T47D (cell line): ENCODE measurements around the gene CENPT.

Experiments used
- DNase-seq, 2 experiments: peaks; one replicate each; pipeline versions ENCODE4 v3.0.0 to v3.0.0-alpha.2; 2011 to 2012; ENCODE audit warnings: low read depth in 1 of 2, low spot score in 1 of 2
- JUND ChIP-seq: IDR thresholded peaks from 2 replicates; pipeline ENCODE4 v1.6.1; 2012; ENCODE audit warnings: low read depth
- in situ Hi-C: cut with HindIII; loops from 2 replicates; pipeline ENCODE4 v1.10.0; 2016; ENCODE audit warnings: low sequenced_read_pairs, low pct_unique_long_range_greater_than_20kb

Gene CENPT

GRCh38 chr16:67847064-67847861, at the start of gene CENPT:
Gene CENPT (minus strand): TSS chr16:67847693. CDS start chr16:67833859, 13,834 bp downstream.
- TF ChIP-seq JUND = no peak
- peak; percentile 54 to 58 for DNase-seq
- in situ Hi-C loops = no loop called here

DNA sequence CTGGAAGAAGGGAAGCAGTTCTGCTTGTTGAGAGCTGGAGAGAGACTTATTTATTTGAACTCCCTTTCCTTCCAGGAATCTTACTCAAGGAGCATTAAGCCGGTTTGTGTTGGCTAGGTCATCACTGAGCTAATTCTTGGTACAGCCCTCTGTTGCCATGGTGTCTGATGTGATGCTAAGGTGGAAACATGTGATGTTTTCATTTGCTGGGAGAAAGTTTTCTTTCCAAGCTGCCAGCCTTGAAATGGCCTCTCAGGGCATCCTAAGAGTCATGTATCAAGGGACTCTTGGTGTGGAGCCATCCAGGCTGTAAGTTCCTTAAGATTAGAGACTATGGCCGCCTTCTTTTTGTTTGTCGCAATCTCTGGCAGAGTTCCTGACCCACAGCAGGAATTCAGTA, 49.7 kb upstream of the CENPT start:
- no peak for DNase-seq
- TF ChIP-seq JUND = no peak

DNA sequence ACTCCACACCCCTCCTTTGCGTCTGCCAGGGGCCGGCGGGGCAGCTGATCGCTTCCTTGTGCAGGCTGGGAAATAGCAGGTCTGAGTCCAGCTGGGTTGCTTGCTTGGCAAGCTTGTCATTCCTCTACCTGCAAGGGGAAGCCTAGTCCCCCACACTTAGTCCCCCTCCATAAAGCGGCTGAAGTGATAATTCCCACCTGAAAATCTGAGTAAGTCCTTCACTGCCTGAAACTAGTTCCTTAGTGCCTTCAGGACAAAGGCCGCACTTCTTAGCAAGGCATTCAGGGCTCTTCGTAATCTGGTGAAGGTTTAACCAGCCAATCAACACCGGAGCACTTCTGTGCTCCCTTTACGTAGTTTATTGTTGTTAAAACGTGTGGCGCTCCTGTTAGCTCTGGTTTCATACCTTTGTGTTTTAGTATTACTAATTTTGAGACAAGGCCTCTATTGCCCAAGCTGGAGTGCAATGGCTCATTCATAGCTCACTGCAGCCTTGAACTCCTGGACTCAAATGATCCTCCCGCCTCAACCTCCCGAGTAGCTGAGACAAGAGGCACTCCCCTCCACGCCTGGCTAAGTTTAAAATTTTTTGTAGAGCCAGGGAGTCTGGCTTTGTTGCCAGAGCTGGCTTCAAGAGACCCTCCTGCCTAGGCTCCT, 46.4 kb upstream of the CENPT start:
- no peak for TF ChIP-seq JUND
- in situ Hi-C loops = no loop called here
- DNase-seq = no peak

More for the DNA sequence above, 49.7 kb upstream of the CENPT start:
- in situ Hi-C loops = no loop called here

DNA sequence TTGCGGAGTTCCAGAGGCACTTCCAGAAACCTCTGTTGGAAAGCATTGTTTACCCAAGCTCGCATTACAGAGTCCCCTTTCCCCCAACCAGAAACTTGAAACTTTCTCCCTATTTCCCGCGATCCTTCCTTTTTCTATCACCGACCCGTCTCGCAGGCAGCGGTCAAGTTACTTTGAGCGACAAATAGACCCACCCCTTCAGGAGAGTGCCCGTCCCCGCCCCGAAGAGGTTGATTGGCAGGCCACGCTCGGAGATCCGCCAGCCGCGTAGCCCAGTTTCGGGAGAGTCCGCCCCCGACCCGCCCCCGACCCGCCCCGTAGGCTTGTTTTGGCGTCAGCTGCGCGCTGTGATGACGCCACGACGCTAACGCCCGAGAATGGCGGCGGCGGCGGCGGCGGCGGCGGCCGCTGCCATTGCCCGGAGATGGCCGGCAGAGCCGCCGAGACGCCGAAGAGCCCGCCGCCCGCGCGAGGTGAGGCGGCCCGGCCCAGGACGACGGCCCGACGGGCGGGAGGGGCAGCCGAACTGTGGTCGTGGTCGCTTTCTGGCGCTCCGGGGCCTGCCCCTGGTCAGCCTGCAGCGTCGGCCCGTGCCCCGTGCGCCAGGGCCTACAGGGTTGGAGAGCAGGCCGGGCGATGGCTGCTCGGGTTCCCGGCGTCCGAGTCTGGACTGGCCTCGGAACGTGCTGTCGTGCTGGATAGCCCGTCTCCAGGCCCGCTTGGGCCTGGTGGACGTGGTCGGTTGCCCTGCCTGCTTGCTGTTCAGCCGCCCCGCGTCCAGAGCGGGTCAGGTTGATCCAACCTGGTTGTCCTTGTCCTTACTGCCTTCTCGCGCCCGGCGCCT, 45.6 kb upstream of the CENPT start, which contains the start of gene PSKH1:
PSKH1 (plus strand) TSS at position 356 of the 844 bp plus-strand sequence. CDS start 15,496 bp downstream, outside the sequence.
- no peak for TF ChIP-seq JUND
- in situ Hi-C loops = no loop called here
- peak; percentile 97 to 99 for DNase-seq

- DNase-seq = no peak
- no peak for TF ChIP-seq JUND
- in situ Hi-C loops = no loop called here
Observed at GRCh38 chr16:67892375-67892774, 44.9 kb upstream of the CENPT start.

DNA sequence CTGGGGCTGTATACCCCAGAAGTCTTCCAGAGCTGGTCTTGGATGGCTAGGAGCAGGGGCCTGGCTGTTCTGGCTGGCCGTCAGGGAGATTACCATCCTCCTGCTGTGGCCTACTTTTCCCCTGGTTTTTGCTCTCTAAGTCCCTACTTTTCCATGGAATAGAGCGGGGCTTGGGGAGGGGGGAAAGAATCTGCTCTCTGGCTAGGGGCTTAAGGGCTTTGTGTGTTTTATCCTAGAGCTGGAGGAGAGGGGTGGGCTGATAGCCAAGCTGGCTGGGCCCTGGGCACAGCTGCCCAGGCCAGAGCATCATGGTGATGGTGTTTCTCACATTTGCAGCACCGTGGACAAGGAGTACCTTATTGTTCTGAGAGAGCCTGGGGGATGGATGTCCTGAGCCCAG, 40.8 kb upstream of the CENPT start:
- no peak for TF ChIP-seq JUND
- no peak for DNase-seq
- in situ Hi-C loops = no loop called here

GRCh38 chr16:67886387-67886786, 38.9 kb upstream of the CENPT start:
- in situ Hi-C loops = no loop called here
- TF ChIP-seq JUND = no peak

DNA sequence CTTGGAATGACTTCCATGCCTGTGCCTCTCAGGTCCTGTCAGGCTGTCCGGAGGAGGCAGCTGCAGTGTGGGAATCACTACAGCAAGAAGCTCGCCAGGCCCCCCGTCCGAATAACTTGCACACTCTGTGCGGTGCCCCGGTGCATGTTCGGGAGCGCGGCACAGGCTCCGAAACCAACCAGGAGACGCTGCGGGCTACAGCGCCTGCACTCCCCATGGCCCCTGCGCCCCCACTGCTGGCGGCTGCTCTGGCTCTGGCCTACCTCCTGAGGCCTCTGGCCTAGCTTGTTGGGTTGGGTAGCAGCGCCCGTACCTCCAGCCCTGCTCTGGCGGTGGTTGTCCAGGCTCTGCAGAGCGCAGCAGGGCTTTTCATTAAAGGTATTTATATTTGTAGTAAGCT, 38.5 kb upstream of the CENPT start:
- TF ChIP-seq JUND = no peak
- no peak for DNase-seq
- in situ Hi-C loops = no loop called here

More at GRCh38 chr16:67886387-67886786, 38.9 kb upstream of the CENPT start:
- DNase-seq = no peak

- in situ Hi-C loops = no loop called here
- DNase-seq = no peak
- TF ChIP-seq JUND = no peak
Observed at GRCh38 chr16:67885545-67885944, 38.1 kb upstream of the CENPT start.

DNA sequence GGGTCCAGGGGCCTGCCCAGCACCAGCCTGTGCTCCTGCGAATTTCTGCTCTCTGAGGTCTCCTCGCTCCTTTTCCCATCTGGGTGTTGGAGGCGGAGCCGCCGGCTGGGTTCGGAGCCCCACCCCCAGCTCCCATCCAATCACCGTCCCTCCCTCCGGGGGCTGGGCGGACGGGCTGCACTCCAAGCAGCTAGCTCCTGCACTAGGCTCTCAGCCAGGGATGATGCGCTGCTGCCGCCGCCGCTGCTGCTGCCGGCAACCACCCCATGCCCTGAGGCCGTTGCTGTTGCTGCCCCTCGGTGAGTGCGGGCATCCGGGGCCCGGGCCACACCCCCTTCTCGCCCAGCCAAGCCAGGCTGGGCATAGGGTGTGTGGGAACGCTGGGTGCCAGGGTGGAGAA, 37.2 kb upstream of the CENPT start, which contains the start of gene NRN1L:
NRN1L (plus strand) TSS at position 202 of the 400 bp plus-strand sequence; CDS start at position 221, 19 bp downstream.
- peak in 1 of 2 experiments; percentile 77 for DNase-seq
- in situ Hi-C loops = no loop called here

DNA sequence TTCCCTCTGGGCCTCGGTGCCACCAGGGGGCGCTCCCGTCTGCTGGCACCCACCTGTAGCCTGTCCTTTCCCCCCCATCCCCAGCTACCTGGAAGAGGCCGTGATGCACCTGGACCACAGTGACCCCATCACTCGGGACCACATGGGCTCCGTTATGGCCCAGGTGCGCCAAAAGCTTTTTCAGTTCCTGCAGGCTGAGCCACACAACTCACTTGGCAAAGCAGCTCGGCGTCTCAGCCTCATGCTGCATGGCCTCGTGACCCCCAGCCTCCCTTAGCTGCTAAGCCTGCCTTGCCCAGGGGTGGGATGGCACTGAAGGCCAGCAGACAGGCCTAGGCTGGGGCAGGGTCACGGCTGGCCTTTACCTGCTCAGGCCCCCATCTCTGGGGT, 36.4 kb upstream of the CENPT start:
- DNase-seq = peak; percentile 71 to 94
- in situ Hi-C loops = no loop called here
- TF ChIP-seq JUND = no peak

More for the DNA sequence above, 37.2 kb upstream of the CENPT start, which contains the start of gene NRN1L:
- no peak for TF ChIP-seq JUND

DNA sequence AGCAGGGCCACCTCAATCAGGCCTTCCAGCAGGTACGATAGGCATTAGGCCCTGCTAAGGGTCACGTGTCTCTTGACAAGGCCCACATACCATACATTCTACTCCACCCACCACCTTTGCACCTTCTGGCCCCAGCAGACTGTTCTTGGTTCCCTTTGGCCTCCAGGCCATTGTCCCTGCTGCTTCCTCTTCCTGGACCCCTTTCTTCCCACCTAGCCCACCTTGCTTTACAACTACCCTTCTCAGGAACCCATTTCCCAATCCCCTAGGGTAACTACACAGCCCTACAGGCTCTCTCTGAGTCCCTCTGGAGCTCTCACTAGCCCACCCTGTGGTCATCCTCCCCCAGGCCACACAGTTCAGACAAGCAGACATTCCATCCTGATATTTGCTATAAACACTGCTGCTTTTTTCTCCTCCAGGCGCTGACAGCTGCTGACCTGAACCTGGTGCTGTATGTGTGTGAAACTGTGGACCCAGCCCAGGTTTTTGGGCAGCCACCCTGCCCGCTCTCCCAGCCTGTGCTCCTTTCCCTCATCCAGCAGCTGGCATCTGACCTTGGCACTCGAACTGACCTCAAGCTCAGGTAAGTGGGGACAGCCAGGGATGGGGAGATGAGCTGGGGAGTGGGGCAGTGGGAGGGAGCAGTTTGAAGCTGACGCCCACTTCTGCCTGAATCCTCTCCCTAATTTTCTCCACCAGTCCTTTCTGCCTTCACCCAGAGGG, 35.8 kb upstream of the CENPT start:
- no peak for DNase-seq
- TF ChIP-seq JUND = no peak
- in situ Hi-C loops = no loop called here
